B cell (primary cell): ENCODE results near the gene NADSYN1.

Experiments
- CTCF ChIP-seq: fragments of 200-600 bp; IDR thresholded peaks from one replicate; pipeline ENCODE4 v1.8.0; 2022; ENCODE audit warnings: antibody characterized with exemption, mild to moderate bottlenecking
- EZH2 ChIP-seq: IDR thresholded peaks from 2 replicates; pipeline ENCODE4 v1.6.1; 2012; ENCODE audit warnings: borderline replicate concordance, low read depth, mild to moderate bottlenecking, moderate library complexity, low read length; ENCODE audit not compliant: insufficient read depth, poor library complexity, severe bottlenecking

GRCh38 chr11:71442880-71443279, 10.1 kb upstream of the NADSYN1 start:
- TF ChIP-seq CTCF = no peak
- TF ChIP-seq EZH2 = no peak
